ENCODE measurements around the gene RHBDF2. TPM values are rescaled to one million over a fixed set of nuclear protein-coding genes. Genes with fewer than 3 reads are reported as not detected.
"Not testable (repeated sequence)": the region's sequence is repeated elsewhere in the genome, so short reads cannot be mapped to it uniquely, and the experiment has no call there.

RHBDF2 gene
- total RNA-seq, 2 experiments from 2014 or later: 144 to 173 TPM

- TF ChIP-seq EZH2phosphoT487 (IDR thresholded peaks at IDR 0.05; ENCODE audit: borderline replicate concordance, low read depth, low read length): no peak
- TF ChIP-seq CTCF (conservative IDR thresholded peaks at IDR 0.05; ENCODE audit: low read length): no peak
- BruUV-seq (replicated peaks): no TSS peak
- Histone ChIP-seq H3K36me3 (ENCODE audit: insufficient read depth, low read length) (no peaks in the 10 kb centered on the region), H3K27ac (ENCODE audit: low read depth, low read length, poor library complexity, severe bottlenecking) (peak overlapping the region; percentile 94), H3K9me3 (ENCODE audit: low read length) (no peaks in the 10 kb centered on the region), H3K79me2 (ENCODE audit: insufficient read depth, low read depth, low read length) (no peaks in the 10 kb centered on the region), H3K4me1 (ENCODE audit: insufficient read depth, low read length, poor library complexity, severe bottlenecking) (peaks cover 52% of the 10 kb centered on the region), H3K9me2 (ENCODE audit: insufficient read depth, low read length) (no peaks in the 10 kb centered on the region), H3K4me2 (ENCODE audit: low read length) (peak overlapping the region; percentile 84), H2AFZ (ENCODE audit: low read length) (peak overlapping the region; percentile 84; the same call in 1 of the 2 replicates), H3K4me3 (ENCODE audit: low read depth, low read length, poor library complexity, severe bottlenecking) (peak overlapping the region; percentile 68), H4K20me1 (ENCODE audit: insufficient read depth, low read length) (no peaks in the 10 kb centered on the region)
- intact Hi-C loops (cut with micrococcal nuclease; ENCODE audit: unreplicated experiment): loop anchor here (1.0 kb wide), 2 partner anchors 20 to 30 kb away; no protein-coding TSS in a partner anchor
- ChIA-PET CTCF (ENCODE audit: unreplicated experiment) (interaction anchor here (0.7 to 1.8 kb wide), 6 partner anchors 18 to 181 kb away, joined by 3 to 7 read pairs (median 4); no protein-coding TSS in a partner anchor), POLR2A (interaction anchor here (0.5 to 3.3 kb wide), 12 partner anchors 13 to 290 kb away, joined by 3 to 53 read pairs (median 3); partner anchors contain the start of gene PRCD)
- DNase-seq (ENCODE audit: low spot score): peak; percentile 92
These were observed 26.3 kb upstream of the RHBDF2 start for GRCh38 chr17:76527430-76528111.

- intact Hi-C loops (cut with micrococcal nuclease; ENCODE audit: unreplicated experiment); H3K36me3 ChIP-seq (ENCODE audit: insufficient read depth, low read length); H3K9me3 ChIP-seq (ENCODE audit: low read length); BruUV-seq (replicated peaks); H3K9me2 ChIP-seq (ENCODE audit: insufficient read depth, low read length); DNase-seq (ENCODE audit: low spot score); H4K20me1 ChIP-seq (ENCODE audit: insufficient read depth, low read length); H3K79me2 ChIP-seq (ENCODE audit: insufficient read depth, low read depth, low read length): not testable (repeated sequence)
- Histone ChIP-seq H3K4me2 (ENCODE audit: low read length) (peak overlapping the region; percentile 84), H3K4me3 (ENCODE audit: low read depth, low read length, poor library complexity, severe bottlenecking) (peak overlapping the region; percentile 68), H3K4me1 (ENCODE audit: insufficient read depth, low read length, poor library complexity, severe bottlenecking) (peaks cover 52% of the 10 kb centered on the region), H3K27ac (ENCODE audit: low read depth, low read length, poor library complexity, severe bottlenecking) (peak overlapping the region; percentile 94), H2AFZ (ENCODE audit: low read length) (peak overlapping the region; percentile 84; the same call in 1 of the 2 replicates)
- POLR2A ChIA-PET: interaction anchor here (0.9 to 3.3 kb wide), 4 partner anchors 25 to 145 kb away, joined by 3 to 53 read pairs (median 3); no protein-coding TSS in a partner anchor
- CTCF ChIA-PET (ENCODE audit: unreplicated experiment): interaction anchor here (1.2 to 1.8 kb wide), 2 partner anchors 31 to 33 kb away, joined by 3 to 7 read pairs; no protein-coding TSS in a partner anchor
These were observed 25.8 kb upstream of the RHBDF2 start for GRCh38 chr17:76527016-76527415.

GRCh38 chr17:76525513-76525833 is 24.2 kb upstream of the RHBDF2 start:
- POLR2A ChIA-PET; H3K27ac ChIP-seq (ENCODE audit: low read depth, low read length, poor library complexity, severe bottlenecking); H3K36me3 ChIP-seq (ENCODE audit: insufficient read depth, low read length); H3K9me2 ChIP-seq (ENCODE audit: insufficient read depth, low read length); H3K4me2 ChIP-seq (ENCODE audit: low read length); H3K9me3 ChIP-seq (ENCODE audit: low read length); H3K4me3 ChIP-seq (ENCODE audit: low read depth, low read length, poor library complexity, severe bottlenecking); H2AFZ ChIP-seq (ENCODE audit: low read length); H4K20me1 ChIP-seq (ENCODE audit: insufficient read depth, low read length); CTCF ChIA-PET (ENCODE audit: unreplicated experiment); H3K79me2 ChIP-seq (ENCODE audit: insufficient read depth, low read depth, low read length); BruUV-seq (replicated peaks); intact Hi-C loops (cut with micrococcal nuclease; ENCODE audit: unreplicated experiment); DNase-seq (ENCODE audit: low spot score): not testable (repeated sequence)
- H3K4me1 ChIP-seq (ENCODE audit: insufficient read depth, low read length, poor library complexity, severe bottlenecking): peaks cover 52% of the 10 kb centered on the region
